ENCODE results near the gene GRM8.

Gene GRM8

DNA sequence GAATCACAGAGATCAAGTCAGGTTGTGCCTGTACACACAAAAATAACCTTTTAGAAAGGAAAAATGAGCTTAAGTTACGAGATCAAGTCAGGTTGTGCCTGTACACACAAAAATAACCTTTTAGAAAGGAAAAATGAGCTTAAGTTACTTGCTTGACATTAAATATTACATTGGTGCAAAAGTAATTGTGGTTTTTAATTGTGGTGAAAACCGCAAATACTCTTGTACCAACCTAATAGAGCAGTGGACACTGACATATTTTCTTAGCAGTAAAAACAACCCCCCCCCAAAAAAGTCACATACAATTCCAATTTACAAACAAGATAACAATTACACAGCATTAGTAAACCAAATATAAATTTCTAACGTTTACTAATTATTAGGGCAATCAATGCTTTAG, 595.6 kb downstream of the GRM8 start:
- Histone ChIP-seq H3K36me3 (no peaks in the 10 kb centered on the region), H3K27me3 (ENCODE audit: insufficient read depth, low read depth, severe bottlenecking) (no peaks in the 10 kb centered on the region), H3K27ac (no peak overlapping the region), H3K4me3 (ENCODE audit: low read depth, low read length) (no peak overlapping the region), H3K9me3 (ENCODE audit: severe bottlenecking) (no peaks in the 10 kb centered on the region)
- DNase-seq, result no peak
- TF ChIP-seq, protein P1, sequence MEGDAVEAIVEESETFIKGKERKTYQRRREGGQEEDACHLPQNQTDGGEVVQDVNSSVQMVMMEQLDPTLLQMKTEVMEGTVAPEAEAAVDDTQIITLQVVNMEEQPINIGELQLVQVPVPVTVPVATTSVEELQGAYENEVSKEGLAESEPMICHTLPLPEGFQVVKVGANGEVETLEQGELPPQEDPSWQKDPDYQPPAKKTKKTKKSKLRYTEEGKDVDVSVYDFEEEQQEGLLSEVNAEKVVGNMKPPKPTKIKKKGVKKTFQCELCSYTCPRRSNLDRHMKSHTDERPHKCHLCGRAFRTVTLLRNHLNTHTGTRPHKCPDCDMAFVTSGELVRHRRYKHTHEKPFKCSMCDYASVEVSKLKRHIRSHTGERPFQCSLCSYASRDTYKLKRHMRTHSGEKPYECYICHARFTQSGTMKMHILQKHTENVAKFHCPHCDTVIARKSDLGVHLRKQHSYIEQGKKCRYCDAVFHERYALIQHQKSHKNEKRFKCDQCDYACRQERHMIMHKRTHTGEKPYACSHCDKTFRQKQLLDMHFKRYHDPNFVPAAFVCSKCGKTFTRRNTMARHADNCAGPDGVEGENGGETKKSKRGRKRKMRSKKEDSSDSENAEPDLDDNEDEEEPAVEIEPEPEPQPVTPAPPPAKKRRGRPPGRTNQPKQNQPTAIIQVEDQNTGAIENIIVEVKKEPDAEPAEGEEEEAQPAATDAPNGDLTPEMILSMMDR (IDR thresholded peaks at IDR 0.05; ENCODE audit: low read depth, low read length), result no peak

DNA sequence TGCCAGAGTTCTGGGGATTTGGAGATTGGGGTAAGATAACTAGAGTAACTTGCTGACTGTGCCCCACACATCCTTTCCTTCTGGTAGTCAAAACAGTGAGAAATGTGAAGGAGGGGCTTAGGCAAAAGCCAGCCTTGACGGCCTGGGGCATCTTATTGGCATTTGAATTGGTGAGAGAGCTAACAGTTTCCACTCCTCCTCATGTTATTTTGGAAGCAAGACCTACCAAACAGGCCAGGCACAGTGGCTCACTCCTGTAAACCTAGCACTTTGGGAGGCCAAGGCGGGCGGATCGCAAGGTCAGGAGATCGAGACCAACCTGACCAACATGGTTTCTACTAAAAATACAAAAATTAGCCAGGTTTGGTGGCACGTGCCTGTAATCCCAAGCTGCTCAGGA, 596.6 kb downstream of the GRM8 start:
- no peaks in the 10 kb centered on the region for H3K36me3 ChIP-seq
- no peaks in the 10 kb centered on the region for H3K27me3 ChIP-seq (ENCODE audit: insufficient read depth, low read depth, severe bottlenecking)
- no peak overlapping the region for H3K4me3 ChIP-seq (ENCODE audit: low read depth, low read length)
- TF ChIP-seq, protein P1 (IDR thresholded peaks at IDR 0.05; ENCODE audit: low read depth, low read length), result no peak
- H3K27ac ChIP-seq, result no peak overlapping the region
- no peaks in the 10 kb centered on the region for H3K9me3 ChIP-seq (ENCODE audit: severe bottlenecking)
- no peak for DNase-seq

DNA sequence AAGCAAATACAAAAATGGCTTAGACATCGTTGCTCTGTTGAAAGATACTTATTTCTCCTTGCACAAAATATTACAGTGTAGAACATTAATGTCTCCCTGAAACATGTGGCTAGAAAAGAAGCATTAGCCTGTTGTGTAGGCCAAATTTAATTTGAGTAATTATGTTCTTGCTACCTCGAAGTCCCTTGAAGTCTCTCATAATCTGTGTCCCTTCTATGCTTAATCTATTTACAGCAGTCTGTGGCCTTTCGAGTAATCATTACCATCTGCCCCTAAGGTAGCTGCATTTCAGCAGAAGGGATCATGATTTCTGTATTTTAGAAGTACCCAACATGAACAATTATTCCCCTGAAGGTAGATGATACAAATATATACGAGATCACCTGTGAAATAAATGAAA, 615.2 kb downstream of the GRM8 start:
- Histone ChIP-seq H3K27ac (peak overlapping the region; percentile 55), H3K27me3 (ENCODE audit: insufficient read depth, low read depth, severe bottlenecking) (no peaks in the 10 kb centered on the region), H3K9me3 (ENCODE audit: severe bottlenecking) (no peaks in the 10 kb centered on the region), H3K4me3 (ENCODE audit: low read depth, low read length) (no peak overlapping the region), H3K36me3 (no peaks in the 10 kb centered on the region)
- peak; percentile 8 for DNase-seq
- TF ChIP-seq, protein P1 (IDR thresholded peaks at IDR 0.05; ENCODE audit: low read depth, low read length), result no peak

DNA sequence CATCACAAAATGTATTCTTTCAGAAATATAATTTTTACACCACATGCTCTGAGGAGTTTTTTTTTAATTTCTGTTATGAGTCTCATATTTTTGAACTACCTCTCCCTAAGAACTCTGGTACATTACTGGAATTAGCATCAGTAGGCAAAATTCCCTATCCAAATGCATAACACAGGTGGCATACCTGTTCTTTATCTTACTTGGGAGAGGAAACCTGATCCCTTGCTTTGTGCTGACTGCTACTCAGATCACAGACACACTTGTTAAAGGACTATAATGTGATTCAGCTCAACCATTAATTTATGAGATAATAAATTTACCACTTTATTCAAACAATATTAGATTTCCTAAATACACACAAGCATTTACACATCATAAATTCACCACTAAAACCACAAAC, 617.2 kb downstream of the GRM8 start:
- H3K27ac ChIP-seq, result no peak overlapping the region
- TF ChIP-seq, protein P1 (IDR thresholded peaks at IDR 0.05; ENCODE audit: low read depth, low read length), result no peak
- no peaks in the 10 kb centered on the region for H3K9me3 ChIP-seq (ENCODE audit: severe bottlenecking)
- no peaks in the 10 kb centered on the region for H3K27me3 ChIP-seq (ENCODE audit: insufficient read depth, low read depth, severe bottlenecking)
- no peaks in the 10 kb centered on the region for H3K36me3 ChIP-seq
- DNase-seq, result no peak
- H3K4me3 ChIP-seq (ENCODE audit: low read depth, low read length), result no peak overlapping the region

DNA sequence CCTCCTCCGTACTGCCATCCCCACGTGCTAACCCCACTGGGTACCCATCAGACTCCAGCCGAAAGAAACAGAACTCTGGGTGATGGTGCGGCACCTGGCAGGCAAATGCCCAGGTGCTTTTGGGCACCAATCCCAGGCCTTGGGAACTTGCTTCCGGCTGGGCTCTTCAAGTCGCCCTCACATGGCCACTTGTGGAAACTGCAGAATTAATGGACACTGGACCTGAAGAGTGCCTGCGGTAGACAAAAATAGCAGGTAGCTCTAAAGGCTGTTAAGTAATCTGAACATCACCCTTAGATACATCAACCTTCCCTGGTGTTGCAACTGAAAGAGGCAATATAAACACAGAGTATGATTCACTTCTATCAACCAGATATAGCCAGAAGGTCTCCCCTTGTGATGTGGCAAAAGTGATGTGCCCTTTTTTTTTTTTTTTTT, 644.4 kb downstream of the GRM8 start:
- no peaks in the 10 kb centered on the region for H3K36me3 ChIP-seq
- TF ChIP-seq, protein P1 (IDR thresholded peaks at IDR 0.05; ENCODE audit: low read depth, low read length), result peak; percentile 67
- no peak overlapping the region for H3K4me3 ChIP-seq (ENCODE audit: low read depth, low read length)
- no peaks in the 10 kb centered on the region for H3K9me3 ChIP-seq (ENCODE audit: severe bottlenecking)
- H3K27me3 ChIP-seq (ENCODE audit: insufficient read depth, low read depth, severe bottlenecking), result no peaks in the 10 kb centered on the region
- DNase-seq, result peak; percentile 57
- no peak overlapping the region for H3K27ac ChIP-seq

DNA sequence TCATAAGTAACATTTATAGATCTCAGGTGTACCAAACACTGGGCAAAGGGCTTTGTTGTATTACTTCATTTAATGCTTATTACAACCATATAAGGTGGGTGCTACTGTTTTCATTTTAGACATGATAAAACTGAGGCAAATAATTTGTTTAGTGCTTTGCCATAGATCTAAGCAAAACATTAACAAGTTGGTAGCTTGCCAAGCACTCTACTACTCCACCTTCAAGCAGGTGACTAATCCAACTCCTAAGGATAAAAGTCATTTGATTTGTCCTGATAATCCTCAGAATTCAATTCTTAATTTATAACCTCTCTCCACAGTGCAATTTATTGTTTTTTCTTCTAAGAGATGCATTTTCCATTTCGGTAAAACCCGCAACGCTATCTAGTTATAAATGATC, 646.4 kb downstream of the GRM8 start:
- no peaks in the 10 kb centered on the region for H3K27me3 ChIP-seq (ENCODE audit: insufficient read depth, low read depth, severe bottlenecking)
- H3K9me3 ChIP-seq (ENCODE audit: severe bottlenecking), result no peaks in the 10 kb centered on the region
- no peak overlapping the region for H3K4me3 ChIP-seq (ENCODE audit: low read depth, low read length)
- DNase-seq, result no peak
- H3K27ac ChIP-seq, result no peak overlapping the region
- TF ChIP-seq, protein P1 (IDR thresholded peaks at IDR 0.05; ENCODE audit: low read depth, low read length), result no peak
- no peaks in the 10 kb centered on the region for H3K36me3 ChIP-seq
